SK-N-SH treated with all-trans-retinoic acid at 6 μM for 48 hours (cell line): ENCODE measurements around the gene XRCC4.

Source experiments
- ATAC-seq: fragments of 200-7000 bp; cut with Tn5 transposase; 3 replicates; pipeline ENCODE4 v1.9.1; 2020; ENCODE audit warnings: mild to moderate bottlenecking, moderate library complexity
- ARNTL ChIP-seq: fragments of 450-650 bp; formaldehyde crosslinking; IDR thresholded peaks from 2 replicates; pipeline ENCODE4 v1.5.0; 2020; ENCODE audit warnings: low read depth, mild to moderate bottlenecking, moderate library complexity, borderline replicate concordance
- BACH2 ChIP-seq: fragments of 250-450 bp; sonication (Bioruptor Pico); IDR thresholded peaks from 2 replicates; pipeline ENCODE4 v1.9.0; 2021; ENCODE audit warnings: mild to moderate bottlenecking, borderline replicate concordance
- ESRRG ChIP-seq: fragments of 250-450 bp; sonication (Bioruptor Pico); IDR thresholded peaks from 2 replicates; pipeline ENCODE4 v1.6.1; 2021; ENCODE audit warnings: mild to moderate bottlenecking
- GLIS3 ChIP-seq: fragments of 250-450 bp; sonication (Bioruptor Pico); IDR thresholded peaks from 2 replicates; pipeline ENCODE4 v1.5.0; 2020; ENCODE audit warnings: mild to moderate bottlenecking, moderate library complexity
- ISL1 ChIP-seq: fragments of 250-450 bp; sonication (Bioruptor Pico); IDR thresholded peaks from 2 replicates; pipeline ENCODE4 v2.1.2; 2022; ENCODE audit warnings: mild to moderate bottlenecking, moderate library complexity
- OSR1 ChIP-seq: fragments of 250-450 bp; sonication (Bioruptor Pico); IDR thresholded peaks from 2 replicates; pipeline ENCODE4 v1.8.0; 2022; ENCODE audit warnings: moderate library complexity, mild to moderate bottlenecking, inconsistent platforms
- PPARA ChIP-seq: fragments of 250-450 bp; sonication (Bioruptor Pico); IDR thresholded peaks from 2 replicates; pipeline ENCODE4 v1.5.0; 2020; ENCODE audit warnings: mild to moderate bottlenecking, borderline replicate concordance
- RARB ChIP-seq: fragments of 250-450 bp; sonication (Bioruptor Pico); IDR thresholded peaks from 2 replicates; pipeline ENCODE4 v1.8.0; 2021; ENCODE audit warnings: mild to moderate bottlenecking, moderate library complexity
- SNAI2 ChIP-seq: fragments of 250-450 bp; sonication (Bioruptor Pico); IDR thresholded peaks from 2 replicates; pipeline ENCODE4 v1.5.0; 2020; ENCODE audit warnings: mild to moderate bottlenecking, moderate library complexity
- TCF4 ChIP-seq: fragments of 250-450 bp; sonication (Bioruptor Pico); IDR thresholded peaks from 2 replicates; pipeline ENCODE4 v1.8.0; 2021; ENCODE audit warnings: mild to moderate bottlenecking, moderate library complexity, borderline replicate concordance
- TOX ChIP-seq: fragments of 250-450 bp; sonication (Bioruptor Pico); IDR thresholded peaks from 2 replicates; pipeline ENCODE4 v1.8.0; 2021; ENCODE audit warnings: mild to moderate bottlenecking, moderate library complexity, borderline replicate concordance
- ZC3H10 ChIP-seq: fragments of 250-450 bp; sonication (Bioruptor Pico); IDR thresholded peaks from 2 replicates; pipeline ENCODE4 v1.5.1; 2021; ENCODE audit warnings: mild to moderate bottlenecking, moderate library complexity
- ZFP3 ChIP-seq: fragments of 250-450 bp; sonication (Bioruptor Pico); IDR thresholded peaks from 2 replicates; pipeline ENCODE4 v1.5.0; 2020; ENCODE audit warnings: mild to moderate bottlenecking, moderate library complexity
- ZFP30 ChIP-seq: fragments of 450-650 bp; formaldehyde crosslinking; IDR thresholded peaks from 2 replicates; pipeline ENCODE4 v1.5.0; 2022; ENCODE audit warnings: mild to moderate bottlenecking, moderate library complexity
- ZNF565 ChIP-seq: fragments of 450-650 bp; formaldehyde crosslinking; conservative IDR thresholded peaks from 2 replicates; pipeline ENCODE4 v1.5.0; 2020; ENCODE audit warnings: low read depth, mild to moderate bottlenecking, moderate library complexity
- ZNF70 ChIP-seq: fragments of 450-650 bp; formaldehyde crosslinking; IDR thresholded peaks from 2 replicates; pipeline ENCODE4 v1.5.0; 2020; ENCODE audit warnings: mild to moderate bottlenecking, moderate library complexity
- ZNF8 ChIP-seq: fragments of 450-650 bp; formaldehyde crosslinking; IDR thresholded peaks from 2 replicates; pipeline ENCODE4 v1.5.0; 2020; ENCODE audit warnings: mild to moderate bottlenecking, moderate library complexity
- TF ChIP-seq, protein P1 (sequence below): fragments of 250-450 bp; sonication (Bioruptor Pico); IDR thresholded peaks from 2 replicates; pipeline ENCODE4 v1.5.1; 2020; ENCODE audit warnings: low read depth, mild to moderate bottlenecking, moderate library complexity
- TF ChIP-seq, protein P2 (sequence below): fragments of 250-450 bp; sonication (Bioruptor Pico); IDR thresholded peaks from 2 replicates; pipeline ENCODE4 v1.5.1; 2021; ENCODE audit warnings: mild to moderate bottlenecking, moderate library complexity
- TF ChIP-seq, protein P3 (sequence below): fragments of 250-450 bp; sonication (Bioruptor Pico); IDR thresholded peaks from 2 replicates; pipeline ENCODE4 v1.8.0; 2021; ENCODE audit warnings: low read depth, mild to moderate bottlenecking, moderate library complexity, borderline replicate concordance
- TF ChIP-seq, protein P4 (sequence below): fragments of 250-450 bp; sonication (Bioruptor Pico); IDR thresholded peaks from 2 replicates; pipeline ENCODE4 v1.5.0; 2020; ENCODE audit warnings: mild to moderate bottlenecking, moderate library complexity
- TF ChIP-seq, protein P5 (sequence below): fragments of 250-450 bp; sonication (Bioruptor Pico); IDR thresholded peaks from 2 replicates; pipeline ENCODE4 v1.8.0; 2020; ENCODE audit warnings: mild to moderate bottlenecking, moderate library complexity, borderline replicate concordance

XRCC4 gene

DNA sequence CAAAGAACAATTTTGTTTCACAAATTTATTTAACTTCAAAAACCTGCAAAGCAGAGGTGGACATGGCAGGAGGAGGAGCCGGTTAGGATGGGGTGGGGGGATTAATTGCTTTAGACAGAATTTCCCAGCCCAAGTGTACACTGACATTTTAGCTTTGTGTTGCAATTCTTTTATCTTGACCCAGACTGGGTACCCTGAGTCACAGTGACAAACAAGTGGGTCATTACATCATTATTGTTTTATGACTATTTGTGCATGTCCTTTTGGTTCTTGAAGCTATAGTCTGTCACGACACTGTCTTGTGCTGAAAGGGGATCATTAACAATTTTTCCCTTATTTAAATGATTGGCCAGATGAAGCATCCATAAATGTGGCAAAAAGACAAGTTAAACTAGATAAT, 309.7 kb downstream of the XRCC4 start:
- no peak for ATAC-seq
- TF ChIP-seq TCF4 (CRISPR knock-in tag) (no peak), PPARA (CRISPR knock-in tag) (no peak), GLIS3 (no peak), ISL1 (CRISPR knock-in tag) (no peak), ZNF8 (CRISPR knock-in tag) (no peak), RARB (CRISPR knock-in tag) (no peak), ESRRG (CRISPR knock-in tag) (no peak), ZFP30 (CRISPR knock-in tag) (no peak)
- TF ChIP-seq, protein P1, sequence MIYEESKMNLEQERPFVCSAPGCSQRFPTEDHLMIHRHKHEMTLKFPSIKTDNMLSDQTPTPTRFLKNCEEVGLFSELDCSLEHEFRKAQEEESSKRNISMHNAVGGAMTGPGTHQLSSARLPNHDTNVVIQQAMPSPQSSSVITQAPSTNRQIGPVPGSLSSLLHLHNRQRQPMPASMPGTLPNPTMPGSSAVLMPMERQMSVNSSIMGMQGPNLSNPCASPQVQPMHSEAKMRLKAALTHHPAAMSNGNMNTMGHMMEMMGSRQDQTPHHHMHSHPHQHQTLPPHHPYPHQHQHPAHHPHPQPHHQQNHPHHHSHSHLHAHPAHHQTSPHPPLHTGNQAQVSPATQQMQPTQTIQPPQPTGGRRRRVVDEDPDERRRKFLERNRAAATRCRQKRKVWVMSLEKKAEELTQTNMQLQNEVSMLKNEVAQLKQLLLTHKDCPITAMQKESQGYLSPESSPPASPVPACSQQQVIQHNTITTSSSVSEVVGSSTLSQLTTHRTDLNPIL (CRISPR knock-in tag) = no peak
- TF ChIP-seq, all 23 proteins: peak for 0

DNA sequence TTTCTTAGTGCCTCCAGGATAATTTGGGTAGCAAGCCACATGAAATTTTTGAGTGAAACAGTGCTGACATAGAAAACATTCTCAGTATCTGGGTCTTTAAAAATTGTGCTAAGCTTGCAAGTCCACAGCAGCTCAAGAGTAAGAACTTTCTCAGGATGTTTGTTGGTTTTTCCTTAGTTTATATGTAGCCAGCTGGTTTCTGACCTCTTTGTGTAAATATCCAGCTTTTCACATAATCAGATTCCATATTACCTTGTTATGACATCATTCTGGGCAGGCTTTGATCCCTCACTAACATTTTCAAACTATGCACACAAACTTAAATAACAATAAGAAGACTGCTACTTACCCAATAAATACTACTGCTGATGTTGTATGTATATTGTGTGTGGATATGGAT, 311.3 kb downstream of the XRCC4 start:
- ATAC-seq = no peak
- TF ChIP-seq, protein P2, sequence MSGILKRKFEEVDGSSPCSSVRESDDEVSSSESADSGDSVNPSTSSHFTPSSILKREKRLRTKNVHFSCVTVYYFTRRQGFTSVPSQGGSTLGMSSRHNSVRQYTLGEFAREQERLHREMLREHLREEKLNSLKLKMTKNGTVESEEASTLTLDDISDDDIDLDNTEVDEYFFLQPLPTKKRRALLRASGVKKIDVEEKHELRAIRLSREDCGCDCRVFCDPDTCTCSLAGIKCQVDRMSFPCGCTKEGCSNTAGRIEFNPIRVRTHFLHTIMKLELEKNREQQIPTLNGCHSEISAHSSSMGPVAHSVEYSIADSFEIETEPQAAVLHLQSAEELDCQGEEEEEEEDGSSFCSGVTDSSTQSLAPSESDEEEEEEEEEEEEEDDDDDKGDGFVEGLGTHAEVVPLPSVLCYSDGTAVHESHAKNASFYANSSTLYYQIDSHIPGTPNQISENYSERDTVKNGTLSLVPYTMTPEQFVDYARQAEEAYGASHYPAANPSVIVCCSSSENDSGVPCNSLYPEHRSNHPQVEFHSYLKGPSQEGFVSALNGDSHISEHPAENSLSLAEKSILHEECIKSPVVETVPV (CRISPR knock-in tag) = no peak
- TF ChIP-seq, protein P3, sequence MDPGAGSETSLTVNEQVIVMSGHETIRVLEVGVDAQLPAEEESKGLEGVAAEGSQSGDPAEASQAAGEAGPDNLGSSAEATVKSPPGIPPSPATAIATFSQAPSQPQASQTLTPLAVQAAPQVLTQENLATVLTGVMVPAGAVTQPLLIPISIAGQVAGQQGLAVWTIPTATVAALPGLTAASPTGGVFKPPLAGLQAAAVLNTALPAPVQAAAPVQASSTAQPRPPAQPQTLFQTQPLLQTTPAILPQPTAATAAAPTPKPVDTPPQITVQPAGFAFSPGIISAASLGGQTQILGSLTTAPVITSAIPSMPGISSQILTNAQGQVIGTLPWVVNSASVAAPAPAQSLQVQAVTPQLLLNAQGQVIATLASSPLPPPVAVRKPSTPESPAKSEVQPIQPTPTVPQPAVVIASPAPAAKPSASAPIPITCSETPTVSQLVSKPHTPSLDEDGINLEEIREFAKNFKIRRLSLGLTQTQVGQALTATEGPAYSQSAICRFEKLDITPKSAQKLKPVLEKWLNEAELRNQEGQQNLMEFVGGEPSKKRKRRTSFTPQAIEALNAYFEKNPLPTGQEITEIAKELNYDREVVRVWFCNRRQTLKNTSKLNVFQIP (CRISPR knock-in tag) = no peak
- TF ChIP-seq ZC3H10 = no peak
- no peak for TF ChIP-seq ZFP3 (CRISPR knock-in tag)
- no peak for TF ChIP-seq GLIS3
- TF ChIP-seq ZFP30 (CRISPR knock-in tag) = no peak
- TF ChIP-seq PPARA (CRISPR knock-in tag) = no peak
- no peak for TF ChIP-seq ESRRG (CRISPR knock-in tag)
- TF ChIP-seq OSR1 = no peak
- no peak for TF ChIP-seq SNAI2 (CRISPR knock-in tag)
- no peak for TF ChIP-seq TOX
- TF ChIP-seq, protein P4, sequence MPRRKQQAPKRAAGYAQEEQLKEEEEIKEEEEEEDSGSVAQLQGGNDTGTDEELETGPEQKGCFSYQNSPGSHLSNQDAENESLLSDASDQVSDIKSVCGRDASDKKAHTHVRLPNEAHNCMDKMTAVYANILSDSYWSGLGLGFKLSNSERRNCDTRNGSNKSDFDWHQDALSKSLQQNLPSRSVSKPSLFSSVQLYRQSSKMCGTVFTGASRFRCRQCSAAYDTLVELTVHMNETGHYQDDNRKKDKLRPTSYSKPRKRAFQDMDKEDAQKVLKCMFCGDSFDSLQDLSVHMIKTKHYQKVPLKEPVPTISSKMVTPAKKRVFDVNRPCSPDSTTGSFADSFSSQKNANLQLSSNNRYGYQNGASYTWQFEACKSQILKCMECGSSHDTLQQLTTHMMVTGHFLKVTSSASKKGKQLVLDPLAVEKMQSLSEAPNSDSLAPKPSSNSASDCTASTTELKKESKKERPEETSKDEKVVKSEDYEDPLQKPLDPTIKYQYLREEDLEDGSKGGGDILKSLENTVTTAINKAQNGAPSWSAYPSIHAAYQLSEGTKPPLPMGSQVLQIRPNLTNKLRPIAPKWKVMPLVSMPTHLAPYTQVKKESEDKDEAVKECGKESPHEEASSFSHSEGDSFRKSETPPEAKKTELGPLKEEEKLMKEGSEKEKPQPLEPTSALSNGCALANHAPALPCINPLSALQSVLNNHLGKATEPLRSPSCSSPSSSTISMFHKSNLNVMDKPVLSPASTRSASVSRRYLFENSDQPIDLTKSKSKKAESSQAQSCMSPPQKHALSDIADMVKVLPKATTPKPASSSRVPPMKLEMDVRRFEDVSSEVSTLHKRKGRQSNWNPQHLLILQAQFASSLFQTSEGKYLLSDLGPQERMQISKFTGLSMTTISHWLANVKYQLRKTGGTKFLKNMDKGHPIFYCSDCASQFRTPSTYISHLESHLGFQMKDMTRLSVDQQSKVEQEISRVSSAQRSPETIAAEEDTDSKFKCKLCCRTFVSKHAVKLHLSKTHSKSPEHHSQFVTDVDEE (CRISPR knock-in tag) = no peak
- no peak for TF ChIP-seq ZNF70 (CRISPR knock-in tag)
- TF ChIP-seq, protein P1 (CRISPR knock-in tag) = no peak
- no peak for TF ChIP-seq ZNF8 (CRISPR knock-in tag)
- TF ChIP-seq TCF4 (CRISPR knock-in tag) = no peak
- no peak for TF ChIP-seq RARB (CRISPR knock-in tag)
- TF ChIP-seq BACH2 (CRISPR knock-in tag) = no peak
- no peak for TF ChIP-seq ZNF565 (CRISPR knock-in tag)
- TF ChIP-seq ARNTL (CRISPR knock-in tag) = no peak
- TF ChIP-seq, all 23 proteins: peak for 0

DNA sequence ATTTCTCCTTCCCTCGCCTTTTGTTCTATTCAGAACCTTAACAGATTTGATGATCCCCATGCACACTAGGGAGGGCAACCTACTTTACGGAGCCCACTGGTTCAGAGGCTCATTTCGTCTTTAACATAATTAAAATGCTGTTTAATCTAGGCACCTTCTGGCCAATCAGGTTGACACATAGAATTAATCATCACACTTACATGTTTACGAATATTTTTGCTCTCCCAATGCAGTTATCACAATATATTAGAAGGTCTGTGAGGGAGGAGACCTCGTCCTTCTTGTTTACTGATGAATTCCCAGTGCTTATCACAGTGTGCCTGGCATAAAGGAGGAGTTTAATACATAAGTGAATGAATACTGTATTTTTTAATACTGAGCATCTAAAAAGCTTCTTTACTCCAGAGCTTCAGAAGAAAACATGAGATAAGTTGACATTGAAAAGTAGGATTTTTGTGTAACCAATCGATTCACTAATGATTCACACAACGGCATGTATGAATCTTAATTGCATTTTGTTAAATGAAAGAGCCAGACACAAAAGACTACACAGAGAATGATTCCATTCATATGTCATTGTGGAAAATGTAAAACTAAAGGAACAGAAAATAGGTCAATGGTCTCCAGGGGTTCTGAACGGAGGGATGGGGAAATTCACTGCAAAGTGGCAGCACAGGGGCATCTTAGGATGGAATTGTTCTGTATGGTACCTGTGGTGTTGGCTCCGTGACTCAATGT, 315.6 kb downstream of the XRCC4 start:
- no peak for ATAC-seq
- TF ChIP-seq ISL1 (CRISPR knock-in tag) = no peak
- no peak for TF ChIP-seq ZFP30 (CRISPR knock-in tag)
- TF ChIP-seq, protein P5, sequence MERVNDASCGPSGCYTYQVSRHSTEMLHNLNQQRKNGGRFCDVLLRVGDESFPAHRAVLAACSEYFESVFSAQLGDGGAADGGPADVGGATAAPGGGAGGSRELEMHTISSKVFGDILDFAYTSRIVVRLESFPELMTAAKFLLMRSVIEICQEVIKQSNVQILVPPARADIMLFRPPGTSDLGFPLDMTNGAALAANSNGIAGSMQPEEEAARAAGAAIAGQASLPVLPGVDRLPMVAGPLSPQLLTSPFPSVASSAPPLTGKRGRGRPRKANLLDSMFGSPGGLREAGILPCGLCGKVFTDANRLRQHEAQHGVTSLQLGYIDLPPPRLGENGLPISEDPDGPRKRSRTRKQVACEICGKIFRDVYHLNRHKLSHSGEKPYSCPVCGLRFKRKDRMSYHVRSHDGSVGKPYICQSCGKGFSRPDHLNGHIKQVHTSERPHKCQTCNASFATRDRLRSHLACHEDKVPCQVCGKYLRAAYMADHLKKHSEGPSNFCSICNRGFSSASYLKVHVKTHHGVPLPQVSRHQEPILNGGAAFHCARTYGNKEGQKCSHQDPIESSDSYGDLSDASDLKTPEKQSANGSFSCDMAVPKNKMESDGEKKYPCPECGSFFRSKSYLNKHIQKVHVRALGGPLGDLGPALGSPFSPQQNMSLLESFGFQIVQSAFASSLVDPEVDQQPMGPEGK (CRISPR knock-in tag) = no peak
